GM10266 (cell line): ENCODE results near the gene PPAT.

Experiments
- DNase-seq: peaks from one replicate; pipeline ENCODE4 v3.0.0; 2012; ENCODE audit errors: extremely low spot score
- TF ChIP-seq, protein P1 (sequence below): IDR thresholded peaks from 2 replicates; pipeline ENCODE4 v1.5.1; 2012; ENCODE audit warnings: mild to moderate bottlenecking, low read depth; ENCODE audit not compliant: control insufficient read depth, insufficient read depth; ENCODE audit errors: missing control alignments

PPAT gene

DNA sequence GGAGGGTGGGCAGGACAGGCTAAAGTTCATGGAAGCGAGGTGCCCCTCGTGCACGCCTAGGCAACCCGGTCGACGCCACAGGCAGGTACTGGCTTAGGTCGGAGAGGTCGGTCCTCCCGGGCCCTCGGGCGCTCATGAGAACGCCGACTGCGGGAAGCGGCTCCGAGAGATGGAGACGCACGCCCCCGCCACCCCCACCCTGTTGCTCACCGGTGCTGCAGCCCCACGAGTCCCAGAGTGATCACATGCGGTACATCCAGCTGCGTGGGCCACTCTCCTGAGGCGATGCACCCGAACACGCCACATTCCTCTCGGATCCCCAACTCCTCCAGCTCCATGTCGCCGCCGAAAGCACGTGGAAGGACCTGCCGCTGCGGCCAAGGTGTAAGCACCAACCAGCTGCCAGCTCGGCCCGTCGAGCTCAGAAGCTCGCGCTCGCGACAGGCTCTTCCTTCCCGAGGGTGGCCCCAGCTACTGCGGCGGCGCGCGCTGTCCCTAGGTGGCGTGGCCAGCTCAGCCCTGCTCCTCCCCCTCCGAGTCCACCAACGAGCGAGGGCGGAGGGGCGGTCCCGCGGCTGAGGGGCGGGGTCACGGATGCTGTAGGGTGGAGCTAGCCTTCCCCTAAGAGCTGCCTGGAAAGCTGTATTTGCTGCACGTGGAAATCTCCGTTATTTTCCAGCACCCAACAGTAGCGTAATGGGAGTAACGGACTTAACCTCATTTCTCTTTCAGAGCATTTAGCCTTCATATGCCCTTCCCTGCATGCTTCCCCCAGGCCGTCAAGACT is at the start of gene PPAT:
Gene PPAT, minus strand, starts transcription at position 476 of the 787 bp plus-strand sequence. Its CDS starts 138 bp downstream, at position 338.
- peak; percentile 94 for DNase-seq
- TF ChIP-seq, protein P1, sequence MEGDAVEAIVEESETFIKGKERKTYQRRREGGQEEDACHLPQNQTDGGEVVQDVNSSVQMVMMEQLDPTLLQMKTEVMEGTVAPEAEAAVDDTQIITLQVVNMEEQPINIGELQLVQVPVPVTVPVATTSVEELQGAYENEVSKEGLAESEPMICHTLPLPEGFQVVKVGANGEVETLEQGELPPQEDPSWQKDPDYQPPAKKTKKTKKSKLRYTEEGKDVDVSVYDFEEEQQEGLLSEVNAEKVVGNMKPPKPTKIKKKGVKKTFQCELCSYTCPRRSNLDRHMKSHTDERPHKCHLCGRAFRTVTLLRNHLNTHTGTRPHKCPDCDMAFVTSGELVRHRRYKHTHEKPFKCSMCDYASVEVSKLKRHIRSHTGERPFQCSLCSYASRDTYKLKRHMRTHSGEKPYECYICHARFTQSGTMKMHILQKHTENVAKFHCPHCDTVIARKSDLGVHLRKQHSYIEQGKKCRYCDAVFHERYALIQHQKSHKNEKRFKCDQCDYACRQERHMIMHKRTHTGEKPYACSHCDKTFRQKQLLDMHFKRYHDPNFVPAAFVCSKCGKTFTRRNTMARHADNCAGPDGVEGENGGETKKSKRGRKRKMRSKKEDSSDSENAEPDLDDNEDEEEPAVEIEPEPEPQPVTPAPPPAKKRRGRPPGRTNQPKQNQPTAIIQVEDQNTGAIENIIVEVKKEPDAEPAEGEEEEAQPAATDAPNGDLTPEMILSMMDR, result no peak

DNA sequence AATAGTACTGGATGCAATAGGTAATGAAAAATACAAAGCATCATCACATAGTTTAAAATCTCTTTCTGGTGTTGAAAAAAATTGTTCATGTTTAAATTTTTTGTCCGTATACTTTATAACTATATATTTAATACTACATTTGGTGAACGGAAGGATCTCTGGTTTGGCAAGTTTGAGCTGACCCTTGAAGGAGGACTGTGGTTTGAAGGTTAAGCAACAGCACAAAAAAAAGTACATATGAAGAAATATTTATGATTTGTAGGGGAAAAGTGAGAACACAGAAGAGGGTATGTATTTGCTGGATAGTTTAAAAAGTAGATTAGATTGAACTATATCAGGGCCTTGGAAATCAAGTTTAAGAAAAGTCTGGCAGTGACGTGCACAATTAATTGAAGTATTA is 45.3 kb upstream of the PPAT start:
- TF ChIP-seq, protein P1, result no peak
- DNase-seq, result no peak

DNA sequence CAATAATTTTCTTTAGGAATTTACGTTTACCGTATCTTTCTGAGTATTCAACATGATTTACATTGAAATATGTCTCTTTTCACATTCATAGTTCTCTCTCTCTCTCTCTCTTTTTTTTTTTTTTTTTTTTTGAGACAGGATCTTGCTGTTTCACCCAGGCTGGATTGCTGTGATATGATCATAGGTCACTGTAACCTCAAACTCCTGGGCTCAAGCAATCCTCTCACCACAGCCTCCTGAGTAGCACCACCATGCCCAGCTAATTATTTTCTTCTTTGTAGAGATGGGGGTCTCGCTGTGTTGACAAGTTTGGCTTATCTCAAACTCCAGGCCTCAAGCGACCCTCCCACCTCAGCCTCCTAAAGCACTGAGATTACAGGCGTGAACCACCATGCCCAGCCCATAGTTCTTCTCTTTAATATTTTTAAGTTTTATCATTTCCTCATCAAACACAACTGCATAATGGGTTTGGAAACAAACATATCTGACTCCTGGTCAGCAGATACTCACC is 41.8 kb upstream of the PPAT start:
- TF ChIP-seq, protein P1, result no peak
- no peak for DNase-seq

DNA sequence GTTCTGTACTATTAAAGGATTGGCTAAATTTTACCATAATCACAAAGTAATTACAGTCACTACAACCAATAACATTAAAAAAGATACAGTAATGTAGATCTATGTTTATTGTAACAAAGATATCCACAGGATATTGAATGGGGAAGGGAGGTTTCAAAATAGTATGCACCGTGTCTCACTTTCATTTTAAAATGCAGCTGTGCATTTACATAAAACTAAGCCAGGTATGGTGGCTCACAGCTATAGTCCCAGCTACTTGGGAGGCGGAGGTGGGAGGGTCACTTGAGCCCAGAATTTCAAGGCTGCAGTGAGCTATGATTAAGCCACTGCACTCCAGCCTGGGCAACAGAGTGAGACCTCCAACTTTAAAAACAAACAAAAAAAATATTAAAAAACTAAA is 40.5 kb upstream of the PPAT start:
- TF ChIP-seq, protein P1, result no peak
- DNase-seq, result no peak

DNA sequence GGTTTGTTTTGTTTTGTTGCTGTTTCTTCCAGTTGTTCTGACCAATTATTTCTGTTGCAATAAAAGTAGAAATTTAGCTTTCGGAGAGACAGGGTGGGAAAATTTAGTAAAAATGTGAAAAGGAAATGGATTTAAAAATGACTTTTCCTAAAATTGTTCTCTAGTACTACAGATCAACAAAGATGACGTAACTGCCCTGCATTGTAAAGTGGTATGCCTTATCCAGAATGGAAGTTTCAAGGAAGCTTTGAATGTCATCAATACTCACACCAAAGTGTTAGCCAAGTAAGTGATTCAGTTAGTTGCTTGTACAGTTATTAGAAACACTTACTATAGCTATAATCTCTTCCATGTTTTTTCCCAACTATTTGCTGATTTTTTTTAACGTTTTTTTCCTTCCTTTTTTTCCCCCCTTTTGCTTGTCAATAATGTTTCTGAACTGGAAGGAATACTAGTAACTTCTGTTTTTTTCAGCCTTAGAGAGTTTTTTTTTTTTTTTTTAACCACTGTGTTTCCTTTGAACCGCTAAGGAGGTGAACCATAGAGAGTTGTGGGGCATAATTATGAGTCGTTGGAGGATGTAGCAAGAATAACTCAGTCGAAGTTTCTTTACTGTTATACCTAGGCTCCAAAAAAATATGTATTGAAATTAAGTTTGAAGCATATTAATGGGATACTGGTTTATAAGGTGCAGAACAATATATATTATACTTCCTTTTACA is 34.2 kb upstream of the PPAT start:
- TF ChIP-seq, protein P1, result no peak
- DNase-seq, result no peak

DNA sequence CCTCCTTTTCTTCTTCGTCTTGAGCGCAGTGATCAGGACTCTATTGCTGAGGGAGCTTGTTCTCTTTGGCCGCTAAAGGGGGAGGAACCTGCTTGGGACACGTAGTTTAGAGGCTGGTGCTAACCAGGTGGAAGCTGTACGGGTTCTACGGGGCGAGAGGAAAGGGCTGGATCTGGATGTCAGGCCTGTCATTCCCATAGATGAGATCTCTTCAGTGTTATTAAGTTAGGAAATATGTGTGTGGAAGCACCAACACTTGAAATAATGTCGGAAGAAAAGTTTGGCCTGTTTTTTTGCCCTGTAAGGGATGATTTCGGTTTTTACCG is 32.6 kb upstream of the PPAT start:
- peak; percentile 35 for DNase-seq
- TF ChIP-seq, protein P1, result no peak

DNA sequence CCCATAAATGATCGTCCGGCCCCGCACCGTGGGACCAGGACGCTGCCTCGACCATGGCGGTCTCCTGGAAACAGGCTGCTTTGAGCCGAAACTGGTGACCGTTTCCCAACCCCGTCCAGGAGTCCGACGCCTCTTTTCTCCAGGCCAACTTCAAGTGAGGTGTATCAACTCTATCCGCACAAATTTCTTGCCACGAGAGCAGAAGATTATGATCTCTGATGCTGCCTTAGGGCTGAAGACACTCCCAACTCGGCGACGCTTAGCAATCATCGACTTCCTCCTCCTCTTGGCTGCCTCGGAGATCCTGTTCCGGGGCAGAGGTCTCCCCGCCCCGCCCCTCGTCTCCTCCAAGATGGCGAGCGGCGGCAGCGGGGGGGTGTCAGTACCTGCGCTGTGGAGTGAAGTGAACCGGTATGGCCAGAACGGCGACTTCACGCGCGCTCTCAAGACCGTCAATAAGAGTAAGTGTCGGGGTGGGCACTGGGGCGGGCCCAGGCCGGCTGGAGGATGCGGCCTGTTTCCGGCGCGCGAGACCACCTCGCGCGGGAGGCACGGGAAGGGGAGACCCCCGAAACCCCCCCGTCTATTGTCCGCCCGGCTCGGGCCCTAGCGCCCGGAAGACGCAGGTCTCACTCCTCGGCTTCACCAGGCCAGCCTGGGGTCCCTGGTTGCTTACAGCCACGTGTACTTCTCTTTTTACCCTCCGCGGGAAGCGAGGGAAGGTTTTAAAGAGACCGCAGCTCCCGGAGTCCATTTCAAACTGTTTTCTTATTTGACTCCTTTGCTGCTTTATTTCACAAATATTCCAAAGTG is 32.1 kb upstream of the PPAT start, which contains the start of gene SRP72:
Gene SRP72, plus strand, starts transcription at position 334 of the 813 bp plus-strand sequence. Its CDS starts 19 bp downstream, at position 353.
- peak; percentile 87 for DNase-seq
- TF ChIP-seq, protein P1, result no peak
